ENCODE data around the gene HEMGN.
"Not testable (repeated sequence)": the region's sequence is repeated elsewhere in the genome, so short reads cannot be mapped to it uniquely, and the experiment has no call there.

The HEMGN gene

DNA sequence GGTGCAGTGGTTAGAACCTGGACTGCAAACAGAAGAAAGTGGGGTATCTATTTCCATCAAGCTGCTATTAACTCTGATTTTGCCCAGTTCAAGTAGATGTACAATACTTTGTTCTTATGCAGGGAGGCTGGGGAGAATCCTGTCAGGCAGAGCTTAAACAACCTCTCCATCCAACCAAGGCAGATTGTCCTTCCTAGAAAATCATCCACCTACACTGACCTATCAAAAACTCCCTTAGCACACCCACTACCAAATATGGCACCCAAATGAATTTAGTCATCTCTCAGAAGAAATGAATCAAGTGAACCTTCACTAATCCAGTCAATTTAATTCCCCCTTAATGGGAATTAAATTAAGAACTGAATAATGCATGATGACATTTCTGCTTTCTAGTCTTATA lies 18.4 kb upstream of the HEMGN start:
- H3K4me1 ChIP-seq (ENCODE audit: insufficient read depth, low read length) = no peaks in the 10 kb centered on the region
- H3K9me3 ChIP-seq (ENCODE audit: control insufficient read depth, insufficient read depth, low read length) = no peaks in the 10 kb centered on the region
- no peak overlapping the region for H3K9ac ChIP-seq (ENCODE audit: low read depth, low read length)
- H3K36me3 ChIP-seq (ENCODE audit: insufficient read depth, low read length) = no peaks in the 10 kb centered on the region

DNA sequence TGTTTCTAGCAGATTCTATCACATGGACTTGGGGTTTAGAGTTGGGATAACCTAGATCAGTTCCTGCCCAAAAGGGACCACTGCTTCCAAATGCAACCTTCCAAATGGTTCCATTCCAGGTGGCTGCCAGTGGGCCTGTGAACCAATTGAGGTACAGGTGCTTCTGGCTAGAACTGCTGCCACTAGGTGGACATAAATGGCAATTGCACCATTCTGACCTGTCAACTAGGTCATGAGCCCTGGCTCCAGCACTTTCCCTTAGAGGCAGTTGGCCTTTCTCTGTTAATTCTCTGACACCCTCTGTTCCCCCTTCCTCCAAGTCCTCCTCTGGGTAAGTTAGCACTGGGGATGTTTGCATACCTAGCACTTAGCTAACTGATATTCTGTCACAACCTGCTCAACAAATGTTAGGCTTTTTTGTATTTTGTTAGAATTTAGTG lies 16.6 kb upstream of the HEMGN start:
- peaks cover 4% of the 10 kb centered on the region; the same call in 1 of the 2 replicates for H3K9me3 ChIP-seq (ENCODE audit: control insufficient read depth, insufficient read depth, low read length)
- H3K4me1 ChIP-seq (ENCODE audit: insufficient read depth, low read length) = no peaks in the 10 kb centered on the region
- H3K36me3 ChIP-seq (ENCODE audit: insufficient read depth, low read length) = no peaks in the 10 kb centered on the region
- no peak overlapping the region for H3K9ac ChIP-seq (ENCODE audit: low read depth, low read length)

DNA sequence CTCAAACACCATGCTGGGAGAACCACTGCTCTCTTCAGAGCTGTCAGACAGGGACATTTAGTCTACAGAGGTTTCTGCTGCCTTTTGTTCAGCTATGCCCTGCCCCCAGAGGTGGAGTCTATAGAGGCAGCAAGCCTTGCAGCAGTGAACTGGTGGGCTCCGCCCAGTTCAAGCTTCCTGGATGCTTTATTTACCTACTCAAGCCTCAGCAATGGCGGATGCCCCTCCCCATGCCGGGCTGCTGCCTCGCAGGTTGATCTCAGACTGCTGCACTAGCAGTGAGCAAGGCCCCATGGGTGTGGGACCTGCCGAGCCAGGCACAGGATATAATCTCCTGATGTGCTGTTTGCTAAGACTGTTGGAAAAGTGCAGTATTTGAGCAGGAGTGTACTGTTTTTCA lies 12.9 kb upstream of the HEMGN start:
- H3K36me3 ChIP-seq (ENCODE audit: insufficient read depth, low read length); H3K9me3 ChIP-seq (ENCODE audit: control insufficient read depth, insufficient read depth, low read length); H3K4me1 ChIP-seq (ENCODE audit: insufficient read depth, low read length); H3K9ac ChIP-seq (ENCODE audit: low read depth, low read length): not testable (repeated sequence)

DNA sequence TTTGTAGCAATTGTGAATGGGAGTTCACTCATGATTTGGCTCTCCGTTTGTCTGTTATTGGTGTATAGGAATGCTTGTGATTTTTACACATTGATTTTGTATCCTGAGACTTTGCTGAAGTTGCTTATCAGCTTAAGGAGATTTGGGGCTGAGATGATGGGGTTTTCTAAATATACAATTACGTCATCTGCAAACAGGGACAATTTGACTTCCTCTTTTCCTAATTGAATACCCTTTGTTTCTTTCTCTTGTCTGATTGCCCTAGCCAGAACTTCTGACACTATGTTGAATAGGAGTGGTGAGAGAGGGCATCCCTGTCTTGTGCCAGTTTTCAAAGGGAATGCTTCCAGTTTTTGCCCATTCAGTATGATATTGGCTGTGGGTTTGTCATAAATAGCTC lies 9.1 kb upstream of the HEMGN start:
- not testable (repeated sequence) for H3K9ac ChIP-seq (ENCODE audit: low read depth, low read length); H3K36me3 ChIP-seq (ENCODE audit: insufficient read depth, low read length); H3K4me1 ChIP-seq (ENCODE audit: insufficient read depth, low read length); H3K9me3 ChIP-seq (ENCODE audit: control insufficient read depth, insufficient read depth, low read length)

DNA sequence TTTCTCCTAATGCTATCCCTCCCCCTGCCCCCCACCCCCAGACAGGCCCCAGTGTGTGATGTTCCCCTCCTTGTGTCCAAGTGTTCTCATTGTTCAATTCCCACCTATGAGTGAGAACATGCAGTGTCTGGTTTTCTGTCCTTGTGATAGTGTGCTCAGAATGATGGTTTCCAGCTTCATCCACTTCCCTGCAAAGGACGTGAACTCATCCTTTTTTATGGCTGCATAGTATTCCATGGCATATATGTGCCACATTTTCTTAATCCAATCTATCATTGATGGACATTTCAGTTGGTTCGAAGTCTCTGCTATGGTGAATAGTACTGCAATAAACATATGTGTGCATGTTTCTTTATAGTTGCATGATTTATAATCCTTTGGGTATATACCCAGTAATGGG lies 7.5 kb upstream of the HEMGN start:
- not testable (repeated sequence) for H3K4me1 ChIP-seq (ENCODE audit: insufficient read depth, low read length); H3K36me3 ChIP-seq (ENCODE audit: insufficient read depth, low read length); H3K9me3 ChIP-seq (ENCODE audit: control insufficient read depth, insufficient read depth, low read length); H3K9ac ChIP-seq (ENCODE audit: low read depth, low read length)

DNA sequence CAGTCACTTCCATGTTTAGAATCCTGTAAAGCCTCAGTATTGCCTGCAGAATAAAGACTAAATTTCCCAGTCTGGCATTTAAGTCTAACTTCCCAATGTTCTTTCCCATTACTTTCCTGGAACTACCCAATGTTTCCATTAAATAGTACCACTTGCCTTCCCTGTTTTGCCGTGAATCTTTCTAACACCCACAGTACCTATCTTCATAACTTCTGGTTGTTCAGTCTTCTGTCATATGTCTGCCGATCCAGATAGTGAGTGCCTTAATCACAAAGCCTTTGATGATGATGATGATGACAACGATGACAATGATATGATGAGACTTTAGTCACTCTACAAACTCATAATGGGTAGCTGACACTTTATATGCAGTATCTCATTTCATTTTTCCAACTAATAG lies 6.6 kb upstream of the HEMGN start:
- H3K9me3 ChIP-seq (ENCODE audit: control insufficient read depth, insufficient read depth, low read length) = no peaks in the 10 kb centered on the region
- no peaks in the 10 kb centered on the region for H3K36me3 ChIP-seq (ENCODE audit: insufficient read depth, low read length)
- H3K4me1 ChIP-seq (ENCODE audit: insufficient read depth, low read length) = no peaks in the 10 kb centered on the region
- H3K9ac ChIP-seq (ENCODE audit: low read depth, low read length) = no peak overlapping the region

DNA sequence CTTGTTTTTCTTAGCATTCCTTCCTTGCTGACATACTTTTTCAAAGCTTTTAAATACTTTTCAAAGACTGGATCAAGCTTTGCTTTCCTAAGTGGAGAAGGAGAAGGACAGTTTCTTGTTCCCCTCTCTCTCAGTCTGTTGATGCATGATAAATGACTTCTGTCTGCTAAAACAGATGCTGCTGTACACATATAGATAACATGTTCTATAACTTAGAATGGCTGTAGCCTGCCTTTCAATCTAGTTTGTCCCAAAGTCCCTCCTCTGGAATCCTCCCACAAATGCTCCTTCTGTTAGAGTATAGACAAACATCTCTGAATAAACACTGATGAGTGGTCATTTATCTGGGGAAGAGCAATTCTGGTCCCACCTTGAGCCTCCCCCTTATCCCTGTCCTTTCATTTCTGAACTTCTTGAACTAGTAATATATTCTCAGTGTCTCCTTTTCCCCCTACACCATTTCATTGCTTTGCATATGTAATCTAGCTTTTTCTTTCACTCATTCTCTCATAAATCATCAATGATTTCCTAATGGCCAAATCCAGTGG lies 5.4 kb upstream of the HEMGN start:
- Histone ChIP-seq H3K9ac (ENCODE audit: low read depth, low read length) (no peak overlapping the region), H3K4me1 (ENCODE audit: insufficient read depth, low read length) (no peaks in the 10 kb centered on the region), H3K36me3 (ENCODE audit: insufficient read depth, low read length) (no peaks in the 10 kb centered on the region), H3K9me3 (ENCODE audit: control insufficient read depth, insufficient read depth, low read length) (no peaks in the 10 kb centered on the region)

DNA sequence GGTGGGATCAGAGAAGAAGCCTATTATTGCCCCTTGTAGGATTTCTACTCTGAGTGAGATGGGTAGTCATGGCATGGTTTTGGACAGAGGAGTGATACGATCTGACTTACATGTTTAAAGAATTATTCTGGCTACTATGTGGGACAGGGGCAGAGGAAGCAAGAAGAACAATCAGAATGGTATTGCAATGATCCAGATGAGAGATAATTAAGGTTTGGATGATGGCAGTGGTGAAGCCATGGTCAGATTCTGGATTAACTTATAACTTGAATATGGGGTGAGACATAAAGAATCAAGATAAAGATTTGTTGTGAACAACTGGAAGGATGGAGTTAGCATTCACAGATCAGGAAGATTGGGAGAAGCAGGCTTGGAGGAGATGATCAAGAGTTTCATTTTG lies 3.4 kb upstream of the HEMGN start:
- Histone ChIP-seq H3K9ac (ENCODE audit: low read depth, low read length) (no peak overlapping the region), H3K4me1 (ENCODE audit: insufficient read depth, low read length) (no peaks in the 10 kb centered on the region), H3K36me3 (ENCODE audit: insufficient read depth, low read length) (no peaks in the 10 kb centered on the region), H3K9me3 (ENCODE audit: control insufficient read depth, insufficient read depth, low read length) (no peaks in the 10 kb centered on the region)

DNA sequence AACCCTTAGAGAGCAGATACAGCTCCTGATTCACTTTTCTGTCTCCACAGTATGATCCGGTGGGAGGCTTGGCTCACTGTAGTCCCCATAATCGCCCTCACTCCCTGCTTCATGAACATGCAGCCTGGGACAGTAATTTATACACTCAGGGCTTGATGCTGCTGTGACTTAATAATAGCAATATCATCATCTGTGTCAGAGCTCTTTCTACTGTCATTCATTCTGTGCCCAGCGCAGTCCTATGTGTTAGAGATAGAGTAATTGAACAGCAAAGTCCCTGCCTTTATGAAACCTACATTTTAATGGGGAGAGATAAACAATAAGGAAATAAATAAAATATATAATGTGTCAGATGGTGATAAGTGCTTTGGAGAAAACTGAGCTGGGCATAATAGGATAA lies 2.8 kb upstream of the HEMGN start:
- no peak overlapping the region for H3K9ac ChIP-seq (ENCODE audit: low read depth, low read length)
- H3K9me3 ChIP-seq (ENCODE audit: control insufficient read depth, insufficient read depth, low read length) = no peaks in the 10 kb centered on the region
- H3K4me1 ChIP-seq (ENCODE audit: insufficient read depth, low read length) = no peaks in the 10 kb centered on the region
- no peaks in the 10 kb centered on the region for H3K36me3 ChIP-seq (ENCODE audit: insufficient read depth, low read length)

DNA sequence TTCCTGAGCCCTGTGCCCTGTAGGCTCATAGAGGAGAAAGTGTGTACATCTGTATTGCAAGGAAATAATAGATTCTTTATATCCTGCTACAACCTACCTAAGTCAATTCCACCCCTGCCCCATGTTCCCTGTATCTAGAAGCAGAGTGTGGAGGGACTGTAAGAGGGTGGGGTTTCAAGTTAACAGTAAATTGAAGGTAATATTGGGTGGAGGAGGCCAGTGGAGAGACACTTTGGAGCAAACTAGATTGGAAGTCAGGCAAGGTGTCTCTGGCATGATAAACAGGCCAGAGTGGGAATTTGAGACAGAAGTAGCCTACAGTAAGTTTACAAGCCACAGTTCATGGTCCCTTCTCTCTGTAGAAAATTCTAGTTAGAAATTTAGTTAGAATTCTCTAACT lies 2.3 kb upstream of the HEMGN start:
- Histone ChIP-seq H3K9me3 (ENCODE audit: control insufficient read depth, insufficient read depth, low read length) (no peaks in the 10 kb centered on the region), H3K4me1 (ENCODE audit: insufficient read depth, low read length) (no peaks in the 10 kb centered on the region), H3K9ac (ENCODE audit: low read depth, low read length) (no peak overlapping the region), H3K36me3 (ENCODE audit: insufficient read depth, low read length) (no peaks in the 10 kb centered on the region)

DNA sequence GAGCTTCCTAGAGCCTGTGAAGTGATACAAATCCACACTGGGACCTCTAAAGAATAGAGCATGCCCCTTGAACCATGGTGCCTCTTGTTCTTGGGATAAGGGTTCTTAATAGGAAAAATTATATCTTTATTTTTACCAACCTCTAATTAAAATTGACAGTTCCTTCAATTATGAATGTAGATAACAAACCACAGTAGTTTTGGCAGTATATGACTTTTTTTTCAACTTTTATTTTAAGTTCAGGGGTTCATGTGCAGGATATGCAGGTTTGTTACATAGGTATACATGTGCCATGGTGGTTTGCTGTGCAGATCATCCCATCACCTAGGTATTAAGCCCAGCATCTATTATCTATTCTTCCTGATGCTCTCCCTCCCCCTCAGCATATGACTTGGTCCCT lies 974 bp downstream of the HEMGN start:
- Histone ChIP-seq H3K9ac (ENCODE audit: low read depth, low read length) (no peak overlapping the region), H3K36me3 (ENCODE audit: insufficient read depth, low read length) (no peaks in the 10 kb centered on the region), H3K9me3 (ENCODE audit: control insufficient read depth, insufficient read depth, low read length) (no peaks in the 10 kb centered on the region), H3K4me1 (ENCODE audit: insufficient read depth, low read length) (peaks cover 4% of the 10 kb centered on the region; the same call in 1 of the 2 replicates)

DNA sequence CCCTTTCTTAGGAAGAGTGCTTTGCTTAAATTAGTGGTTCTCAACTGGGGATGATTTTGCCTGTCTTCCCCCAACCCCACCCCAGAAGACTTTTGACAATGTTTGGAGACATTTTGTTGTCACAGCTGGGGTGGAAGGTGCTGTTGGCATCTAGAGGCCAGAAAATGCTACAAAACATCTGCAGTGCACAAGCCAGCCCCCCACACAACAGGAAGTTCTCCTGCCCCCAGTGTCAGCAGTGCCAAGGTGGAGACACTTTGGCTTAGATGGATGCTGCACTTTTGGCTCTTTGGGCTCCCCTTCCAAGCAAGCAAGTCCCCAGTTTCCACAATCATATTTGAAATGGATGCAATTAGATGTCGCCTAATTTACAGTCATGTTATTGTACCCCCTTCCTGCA lies 2.7 kb downstream of the HEMGN start:
- Histone ChIP-seq H3K9me3 (ENCODE audit: control insufficient read depth, insufficient read depth, low read length) (no peaks in the 10 kb centered on the region), H3K9ac (ENCODE audit: low read depth, low read length) (no peak overlapping the region), H3K4me1 (ENCODE audit: insufficient read depth, low read length) (peaks cover 4% of the 10 kb centered on the region; the same call in 1 of the 2 replicates), H3K36me3 (ENCODE audit: insufficient read depth, low read length) (no peaks in the 10 kb centered on the region)

DNA sequence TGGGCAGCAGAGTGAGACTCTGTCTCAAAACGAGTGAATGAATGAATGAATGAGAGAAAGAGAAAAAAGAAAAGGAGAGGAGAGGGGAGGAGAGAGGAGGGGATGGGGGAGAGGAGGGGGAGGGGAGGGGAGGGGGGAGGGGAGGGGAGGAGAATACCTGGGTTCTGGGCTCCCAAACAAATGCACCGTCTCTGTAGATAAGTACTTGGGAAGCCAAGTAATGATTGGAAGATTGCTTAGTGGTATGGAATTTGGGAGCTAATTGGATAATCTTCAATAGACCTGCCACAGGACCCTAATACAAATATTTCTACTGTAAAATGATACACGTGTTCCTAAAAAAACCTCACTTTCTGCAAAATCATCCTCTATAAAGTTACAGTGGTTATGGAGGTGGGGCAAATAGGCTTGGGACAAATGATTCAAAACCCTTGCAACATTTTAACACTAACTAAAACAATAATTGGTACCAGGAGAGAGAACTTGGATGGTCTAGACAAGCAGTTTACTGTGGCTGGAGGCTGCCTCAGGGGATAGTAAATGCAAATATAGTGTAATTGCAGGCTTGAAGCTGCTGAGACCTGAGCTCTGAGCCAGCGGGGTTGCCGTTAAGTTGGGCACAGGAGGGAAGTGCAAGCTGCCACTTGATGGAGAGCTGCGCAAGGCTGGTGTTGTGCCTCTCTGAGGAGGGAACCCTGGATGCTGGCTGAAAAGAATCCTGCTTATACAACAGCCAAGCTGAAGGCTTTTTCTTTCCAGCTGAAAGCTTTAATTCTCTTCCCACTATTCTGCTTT lies 3.5 kb downstream of the HEMGN start:
- no peaks in the 10 kb centered on the region for H3K36me3 ChIP-seq (ENCODE audit: insufficient read depth, low read length)
- H3K9ac ChIP-seq (ENCODE audit: low read depth, low read length) = no peak overlapping the region
- H3K9me3 ChIP-seq (ENCODE audit: control insufficient read depth, insufficient read depth, low read length) = no peaks in the 10 kb centered on the region
- H3K4me1 ChIP-seq (ENCODE audit: insufficient read depth, low read length) = peaks cover 4% of the 10 kb centered on the region; the same call in 1 of the 2 replicates

DNA sequence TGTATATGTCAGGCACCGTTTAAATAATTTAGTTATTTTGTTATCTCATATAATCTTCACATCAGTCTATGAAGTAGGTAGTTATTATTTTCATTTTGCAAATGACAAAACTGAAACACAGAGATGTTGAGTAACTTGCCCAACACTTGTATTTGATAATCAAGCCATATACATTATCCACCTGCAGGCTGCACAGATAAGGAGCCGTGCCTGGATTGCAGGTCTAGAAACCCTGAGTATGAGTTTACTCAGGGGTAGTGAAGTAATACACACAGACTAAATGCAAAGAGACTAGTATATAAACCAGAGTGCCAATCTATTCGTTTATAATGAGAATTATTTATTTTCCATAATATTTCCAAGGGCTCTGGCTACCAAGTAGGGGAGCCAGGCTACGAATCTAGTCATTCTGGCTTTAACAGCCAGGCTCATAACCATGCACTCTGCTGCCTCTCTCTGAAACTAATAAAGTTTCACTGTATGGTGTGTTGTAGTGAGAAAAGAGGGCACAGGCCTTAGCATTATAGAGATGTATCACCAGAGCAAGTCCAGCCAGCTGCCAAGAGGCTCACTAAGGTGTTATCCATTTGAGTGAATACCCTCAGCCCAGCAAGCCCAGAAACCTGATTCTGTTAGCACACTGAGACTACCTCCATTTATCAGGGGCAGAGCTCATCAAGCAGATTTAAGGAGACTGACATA lies 4.5 kb downstream of the HEMGN start:
- H3K36me3 ChIP-seq (ENCODE audit: insufficient read depth, low read length) = no peaks in the 10 kb centered on the region
- no peak overlapping the region for H3K9ac ChIP-seq (ENCODE audit: low read depth, low read length)
- no peaks in the 10 kb centered on the region for H3K9me3 ChIP-seq (ENCODE audit: control insufficient read depth, insufficient read depth, low read length)
- peaks cover 4% of the 10 kb centered on the region; the same call in 1 of the 2 replicates for H3K4me1 ChIP-seq (ENCODE audit: insufficient read depth, low read length)

DNA sequence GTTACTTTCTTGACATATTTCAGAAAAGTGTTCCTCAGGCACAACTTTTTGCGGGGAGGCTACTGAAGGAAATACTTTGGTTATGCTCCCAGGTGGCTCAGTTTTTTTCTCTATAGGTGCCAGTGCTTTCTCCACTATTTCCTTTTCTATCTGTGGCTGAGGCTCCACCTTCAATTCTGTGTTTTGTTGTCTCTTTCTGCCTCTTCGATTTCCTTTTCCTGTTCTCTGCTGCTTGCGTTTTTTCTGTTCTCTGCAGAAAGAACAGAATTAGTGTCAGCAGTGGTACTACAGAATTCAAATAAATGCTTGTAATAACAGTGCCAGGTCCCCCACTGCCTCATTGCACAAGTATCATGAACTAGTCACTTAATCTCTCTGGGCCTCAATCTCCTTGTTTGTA lies 7.0 kb downstream of the HEMGN start:
- H3K36me3 ChIP-seq (ENCODE audit: insufficient read depth, low read length) = no peaks in the 10 kb centered on the region
- H3K9me3 ChIP-seq (ENCODE audit: control insufficient read depth, insufficient read depth, low read length) = no peaks in the 10 kb centered on the region
- peaks cover 4% of the 10 kb centered on the region; the same call in 1 of the 2 replicates for H3K4me1 ChIP-seq (ENCODE audit: insufficient read depth, low read length)
- H3K9ac ChIP-seq (ENCODE audit: low read depth, low read length) = no peak overlapping the region
